ENCODE results near the gene IVNS1ABP.

IVNS1ABP gene

GRCh38 chr1:185293967-185294542 lies 23.0 kb downstream of the IVNS1ABP start:
- TF ChIP-seq SPI1 (IDR thresholded peaks at IDR 0.05; ENCODE audit: borderline replicate concordance, low read depth) (no peak), REST (IDR thresholded peaks at IDR 0.05; ENCODE audit: insufficient replicate concordance, low read depth) (no peak), GABPA (IDR thresholded peaks at IDR 0.05; ENCODE audit: low read depth) (no peak), CTCF (IDR thresholded peaks at IDR 0.05; ENCODE audit: insufficient read depth, low read length) (no peak), POLR2AphosphoS5 (IDR thresholded peaks at IDR 0.05; ENCODE audit: low read depth) (no peak)
- no peak for DNase-seq (ENCODE audit: low read depth in 1 of 2, low spot score in 1 of 2)
- no peak overlapping the region for H3K27ac ChIP-seq (replicated peaks)
- H3K4me3 ChIP-seq (replicated peaks; ENCODE audit: insufficient read depth, low read length): no peak overlapping the region
- no peaks in the 10 kb centered on the region for H3K27me3 ChIP-seq (ENCODE audit: insufficient read depth, poor library complexity, severe bottlenecking)

- Histone ChIP-seq H3K27ac (replicated peaks) (peak overlapping the region; percentile 37), H3K4me3 (replicated peaks; ENCODE audit: insufficient read depth, low read length) (no peak overlapping the region), H3K27me3 (ENCODE audit: insufficient read depth, poor library complexity, severe bottlenecking) (no peaks in the 10 kb centered on the region)
- peak in 1 of 2 experiments; percentile 62 for DNase-seq (ENCODE audit: low read depth in 1 of 2, low spot score in 1 of 2)
- TF ChIP-seq CTCF (IDR thresholded peaks at IDR 0.05; ENCODE audit: insufficient read depth, low read length) (no peak), SPI1 (IDR thresholded peaks at IDR 0.05; ENCODE audit: borderline replicate concordance, low read depth) (peak; percentile 59; the same call in 1 of the 2 replicates), GABPA (IDR thresholded peaks at IDR 0.05; ENCODE audit: low read depth) (no peak)
Measured at GRCh38 chr1:185292237-185292636, 24.8 kb downstream of the IVNS1ABP start.

- no peaks in the 10 kb centered on the region for H3K27me3 ChIP-seq (ENCODE audit: insufficient read depth, poor library complexity, severe bottlenecking)
- H3K4me3 ChIP-seq (replicated peaks; ENCODE audit: insufficient read depth, low read length): no peak overlapping the region
- TF ChIP-seq SPI1 (IDR thresholded peaks at IDR 0.05; ENCODE audit: borderline replicate concordance, low read depth) (peak; percentile 36; the same call in 1 of the 2 replicates), CTCF (IDR thresholded peaks at IDR 0.05; ENCODE audit: insufficient read depth, low read length) (no peak), POLR2AphosphoS5 (IDR thresholded peaks at IDR 0.05; ENCODE audit: low read depth) (peak; percentile 27; the same call in 1 of the 2 replicates), GABPA (IDR thresholded peaks at IDR 0.05; ENCODE audit: low read depth) (no peak), REST (IDR thresholded peaks at IDR 0.05; ENCODE audit: insufficient replicate concordance, low read depth) (no peak)
- peak in 1 of 2 experiments; percentile 80 for DNase-seq (ENCODE audit: low read depth in 1 of 2, low spot score in 1 of 2)
- no peak overlapping the region; the same call in 1 of the 2 replicates for H3K27ac ChIP-seq (replicated peaks)
Measured at GRCh38 chr1:185291652-185292051, 25.4 kb downstream of the IVNS1ABP start.

GRCh38 chr1:185291159-185291558 lies 25.9 kb downstream of the IVNS1ABP start:
- no peaks in the 10 kb centered on the region for H3K27me3 ChIP-seq (ENCODE audit: insufficient read depth, poor library complexity, severe bottlenecking)
- no peak for DNase-seq (ENCODE audit: low read depth in 1 of 2, low spot score in 1 of 2)
- H3K4me3 ChIP-seq (replicated peaks; ENCODE audit: insufficient read depth, low read length): no peak overlapping the region
- H3K27ac ChIP-seq (replicated peaks): peak overlapping the region; percentile 20; the same call in 1 of the 2 replicates
- TF ChIP-seq POLR2AphosphoS5 (IDR thresholded peaks at IDR 0.05; ENCODE audit: low read depth): no peak
- TF ChIP-seq GABPA (IDR thresholded peaks at IDR 0.05; ENCODE audit: low read depth): no peak
- TF ChIP-seq REST (IDR thresholded peaks at IDR 0.05; ENCODE audit: insufficient replicate concordance, low read depth): no peak
- no peak for TF ChIP-seq SPI1 (IDR thresholded peaks at IDR 0.05; ENCODE audit: borderline replicate concordance, low read depth)
- TF ChIP-seq CTCF (IDR thresholded peaks at IDR 0.05; ENCODE audit: insufficient read depth, low read length): no peak
